Liver (tissue), 9 donors: Measurements from ENCODE around the gene NSG1. TPM values are rescaled to one million over a fixed set of nuclear protein-coding genes. Genes with fewer than 3 reads are reported as not detected.

Experiments used
- DNase-seq: peaks from one replicate; pipeline ENCODE4 v3.0.0-alpha.2; 2017; ENCODE audit warnings: low spot score
- H3K27ac ChIP-seq, 2 donors: one replicate each; pipeline ENCODE4 v1.7.0; 2013; ENCODE audit warnings: inconsistent platforms in 2 of 2, low read length in 2 of 2, control low read depth in 1 of 2, low read depth in 1 of 2, mild to moderate bottlenecking in 1 of 2
- H3K27me3 ChIP-seq, 4 donors: one replicate each; pipeline versions ENCODE4 v1.6.1 to v1.7.0; 2013; ENCODE audit warnings: low read length in 3 of 4, inconsistent platforms in 1 of 4, mild to moderate bottlenecking in 1 of 4, moderate library complexity in 1 of 4; ENCODE audit not compliant: control insufficient read depth in 4 of 4, insufficient read depth in 4 of 4
- H3K36me3 ChIP-seq, 4 donors: one replicate each; pipeline versions ENCODE4 v1.6.1 to v1.7.0; 2013; ENCODE audit warnings: low read length in 3 of 4, mild to moderate bottlenecking in 3 of 4, low read depth in 1 of 4, moderate library complexity in 1 of 4; ENCODE audit not compliant: control insufficient read depth in 4 of 4, insufficient read depth in 3 of 4
- H3K4me1 ChIP-seq, 4 donors: one replicate each; pipeline versions ENCODE4 v1.6.1 to v1.7.0; 2013; ENCODE audit warnings: low read length in 3 of 4, mild to moderate bottlenecking in 3 of 4, moderate library complexity in 1 of 4; ENCODE audit not compliant: control insufficient read depth in 4 of 4, insufficient read depth in 4 of 4
- H3K4me3 ChIP-seq, 3 donors: one replicate each; pipeline versions ENCODE4 v1.6.1 to v1.7.0; 2013; ENCODE audit warnings: low read length in 3 of 3, control low read depth in 1 of 3, low read depth in 1 of 3, mild to moderate bottlenecking in 1 of 3
- H3K9ac ChIP-seq, 2 donors: one replicate each; pipeline ENCODE4 v1.7.0; 2013; ENCODE audit warnings: low read length in 2 of 2, mild to moderate bottlenecking in 2 of 2, moderate library complexity in 2 of 2, control low read depth in 1 of 2, low read depth in 1 of 2
- H3K9me3 ChIP-seq, 4 donors: one replicate each; pipeline versions ENCODE4 v1.6.1 to v1.7.0; 2013; ENCODE audit warnings: low read length in 3 of 4; ENCODE audit not compliant: control insufficient read depth in 4 of 4
- FOXA1 ChIP-seq: IDR thresholded peaks from 2 replicates; pipeline ENCODE4 v1.6.1; 2016; ENCODE audit warnings: antibody characterized with exemption
- FOXA2 ChIP-seq: IDR thresholded peaks from 2 replicates; pipeline ENCODE4 v1.6.1; 2016; ENCODE audit warnings: antibody characterized with exemption
- HNF4A ChIP-seq, 2 donors: conservative IDR thresholded peaks; 2 replicates each; pipeline ENCODE4 v1.6.1; 2016; ENCODE audit warnings: antibody characterized with exemption in 2 of 2, mild to moderate bottlenecking in 2 of 2
- HNF4G ChIP-seq: IDR thresholded peaks from 2 replicates; pipeline ENCODE4 v1.6.1; 2016; ENCODE audit warnings: antibody characterized with exemption
- JUND ChIP-seq, 2 donors: IDR thresholded peaks; 2 replicates each; pipeline ENCODE4 v1.6.1; 2016; ENCODE audit warnings: antibody characterized with exemption in 2 of 2
- NR2F2 ChIP-seq: IDR thresholded peaks from 2 replicates; pipeline ENCODE4 v1.6.1; 2016; ENCODE audit warnings: antibody characterized with exemption
- RXRA ChIP-seq, 2 donors: IDR thresholded peaks; 2 replicates each; pipeline ENCODE4 v1.6.1; 2017 to 2018; ENCODE audit warnings: antibody characterized with exemption in 2 of 2, mild to moderate bottlenecking in 1 of 2
- SP1 ChIP-seq: IDR thresholded peaks from 2 replicates; pipeline ENCODE4 v1.6.1; 2018; ENCODE audit warnings: antibody characterized with exemption, mild to moderate bottlenecking
- YY1 ChIP-seq: IDR thresholded peaks from 2 replicates; pipeline ENCODE4 v1.6.1; 2016; ENCODE audit warnings: antibody characterized with exemption, mild to moderate bottlenecking
- WGBS: extraction: QIAGEN DNeasy Blood & Tissue Kit; methylation state at CpG from one replicate; pipeline ENCODE4 v1.1.7; 2013; 5-methylcytosine and 5-hydroxymethylcytosine counted together
- polyA plus RNA-seq, 2 donors: library from polyadenylated mRNA; stranded (reverse) in 1 of 2; unstranded in 1 of 2; fragments of 200-250 nt in 1 of 2; fragments of >200 nt in 1 of 2; fragmentation: Nextera tagmentation in 1 of 2; extraction: Ambion mirVana in 1 of 2; gene quantifications; one replicate each; pipeline versions ENCODE4 v1.2.1 to v1.2.3, GENCODE V29; 2013 to 2015
- total RNA-seq, 2 donors: library from RNA; depleted of rRNA; stranded (reverse); fragments of >200 nt; gene quantifications; one replicate each; pipeline ENCODE4 v1.2.3, GENCODE V29; 2014
- TF ChIP-seq, protein P1 (sequence below): IDR thresholded peaks from 2 replicates; pipeline ENCODE4 v1.6.1; 2016; ENCODE audit warnings: antibody characterized with exemption
- TF ChIP-seq, protein P2 (sequence below): IDR thresholded peaks from 2 replicates; pipeline ENCODE4 v1.6.1; 2016; ENCODE audit warnings: antibody characterized with exemption, mild to moderate bottlenecking
- TF ChIP-seq, protein P3 (sequence below): IDR thresholded peaks from 2 replicates; pipeline ENCODE4 v1.6.1; 2016; ENCODE audit warnings: antibody characterized with exemption
- TF ChIP-seq, protein P4 (sequence below): fragments of 150-350 bp; IDR thresholded peaks from 2 replicates; pipeline ENCODE4 v1.5.1; 2017; ENCODE audit warnings: improper control_type of control experiment, low read depth, low read length; ENCODE audit not compliant: missing input control
- donor health status: healthy.
- donor health status: healthy.
- donor health status: healthy.
- donor health status: healthy.
- donor health status: healthy.

The NSG1 gene
- total and polyA plus RNA-seq, 4 donors = under 0.01 to 0.33 (median 0.13) TPM

DNA sequence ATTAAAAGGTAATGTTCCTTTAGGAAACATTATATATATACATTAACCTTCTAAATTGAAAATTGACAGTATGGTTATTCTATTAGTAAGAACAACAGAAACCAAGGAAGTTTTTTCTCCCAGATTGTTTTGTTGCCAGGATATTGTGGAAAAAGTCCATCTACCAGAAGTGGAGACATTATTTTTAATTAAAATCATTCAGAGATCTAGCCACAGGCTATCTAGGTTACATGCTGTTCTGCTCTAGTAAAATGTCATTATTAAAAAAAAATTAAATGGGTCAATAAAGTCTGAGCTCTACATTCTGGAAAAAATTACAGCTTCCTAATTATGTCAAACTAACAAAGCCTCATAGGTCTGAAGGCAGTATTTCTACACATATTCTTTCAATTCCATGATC is 74.3 kb downstream of the NSG1 start:
- no peak overlapping the region for H3K4me3 ChIP-seq
- no peak overlapping the region for H3K27ac ChIP-seq
- H3K9me3 ChIP-seq = no peaks in the 10 kb centered on the region
- H3K4me1 ChIP-seq = peaks cover 4 to 20% (median 15%) of the 10 kb centered on the region in 4 donors
- TF ChIP-seq HNF4A (conservative IDR thresholded peaks at IDR 0.05) (no peak), JUND (IDR thresholded peaks at IDR 0.05) (no peak), YY1 (no peak), NR2F2 (no peak), FOXA2 (no peak), RXRA (IDR thresholded peaks at IDR 0.05) (no peak)
- TF ChIP-seq, protein P1, sequence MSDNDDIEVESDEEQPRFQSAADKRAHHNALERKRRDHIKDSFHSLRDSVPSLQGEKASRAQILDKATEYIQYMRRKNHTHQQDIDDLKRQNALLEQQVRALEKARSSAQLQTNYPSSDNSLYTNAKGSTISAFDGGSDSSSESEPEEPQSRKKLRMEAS = no peak
- TF ChIP-seq, protein P2, sequence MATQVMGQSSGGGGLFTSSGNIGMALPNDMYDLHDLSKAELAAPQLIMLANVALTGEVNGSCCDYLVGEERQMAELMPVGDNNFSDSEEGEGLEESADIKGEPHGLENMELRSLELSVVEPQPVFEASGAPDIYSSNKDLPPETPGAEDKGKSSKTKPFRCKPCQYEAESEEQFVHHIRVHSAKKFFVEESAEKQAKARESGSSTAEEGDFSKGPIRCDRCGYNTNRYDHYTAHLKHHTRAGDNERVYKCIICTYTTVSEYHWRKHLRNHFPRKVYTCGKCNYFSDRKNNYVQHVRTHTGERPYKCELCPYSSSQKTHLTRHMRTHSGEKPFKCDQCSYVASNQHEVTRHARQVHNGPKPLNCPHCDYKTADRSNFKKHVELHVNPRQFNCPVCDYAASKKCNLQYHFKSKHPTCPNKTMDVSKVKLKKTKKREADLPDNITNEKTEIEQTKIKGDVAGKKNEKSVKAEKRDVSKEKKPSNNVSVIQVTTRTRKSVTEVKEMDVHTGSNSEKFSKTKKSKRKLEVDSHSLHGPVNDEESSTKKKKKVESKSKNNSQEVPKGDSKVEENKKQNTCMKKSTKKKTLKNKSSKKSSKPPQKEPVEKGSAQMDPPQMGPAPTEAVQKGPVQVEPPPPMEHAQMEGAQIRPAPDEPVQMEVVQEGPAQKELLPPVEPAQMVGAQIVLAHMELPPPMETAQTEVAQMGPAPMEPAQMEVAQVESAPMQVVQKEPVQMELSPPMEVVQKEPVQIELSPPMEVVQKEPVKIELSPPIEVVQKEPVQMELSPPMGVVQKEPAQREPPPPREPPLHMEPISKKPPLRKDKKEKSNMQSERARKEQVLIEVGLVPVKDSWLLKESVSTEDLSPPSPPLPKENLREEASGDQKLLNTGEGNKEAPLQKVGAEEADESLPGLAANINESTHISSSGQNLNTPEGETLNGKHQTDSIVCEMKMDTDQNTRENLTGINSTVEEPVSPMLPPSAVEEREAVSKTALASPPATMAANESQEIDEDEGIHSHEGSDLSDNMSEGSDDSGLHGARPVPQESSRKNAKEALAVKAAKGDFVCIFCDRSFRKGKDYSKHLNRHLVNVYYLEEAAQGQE = no peak
- no peaks in the 10 kb centered on the region for H3K27me3 ChIP-seq
- no peak for DNase-seq
- H3K36me3 ChIP-seq = peaks cover 2 to 40% (median 27%) of the 10 kb centered on the region in 4 donors
- no peak overlapping the region for H3K9ac ChIP-seq

DNA sequence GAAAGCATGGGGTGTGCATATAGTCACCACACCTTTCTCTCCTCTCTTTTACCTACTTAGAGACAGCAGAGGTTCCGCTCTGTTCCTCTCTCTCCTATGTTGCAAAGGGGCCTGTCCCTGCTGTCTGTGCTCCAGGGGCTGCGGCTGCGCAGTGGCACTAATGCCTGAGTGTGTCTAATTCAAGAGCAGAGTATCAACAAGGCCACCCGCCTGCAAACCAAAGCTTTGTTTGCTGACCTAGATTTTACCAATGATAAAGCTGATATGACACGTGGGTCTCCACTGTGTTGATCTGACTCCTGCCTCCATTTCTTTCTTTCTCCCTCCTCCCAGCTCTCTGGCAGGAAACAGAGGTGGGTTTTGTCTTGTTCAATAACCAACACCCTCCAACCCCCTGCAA is 74.9 kb downstream of the NSG1 start:
- Histone ChIP-seq H3K9ac (no peak overlapping the region), H3K4me1 (peaks cover 4 to 20% (median 15%) of the 10 kb centered on the region in 4 donors), H3K36me3 (peaks cover 2 to 36% (median 20%) of the 10 kb centered on the region in 4 donors), H3K27ac (peak overlapping the region in 1 of 2 donors; percentile 48), H3K27me3 (no peaks in the 10 kb centered on the region), H3K4me3 (no peak overlapping the region), H3K9me3 (no peaks in the 10 kb centered on the region)
- peak; percentile 47 for DNase-seq
- WGBS = 40% methylated on average over 5 of the region's 5 CpGs
- TF ChIP-seq FOXA1 = peak; percentile 91
- peak in 1 of 2 donors; percentile 68 for TF ChIP-seq RXRA (IDR thresholded peaks at IDR 0.05)
- peak; percentile 58 for TF ChIP-seq YY1
- TF ChIP-seq HNF4G = no peak
- TF ChIP-seq, protein P1 = peak; percentile 4
- peak; percentile 17 to 58 for TF ChIP-seq HNF4A (conservative IDR thresholded peaks at IDR 0.05)
- TF ChIP-seq, protein P3, sequence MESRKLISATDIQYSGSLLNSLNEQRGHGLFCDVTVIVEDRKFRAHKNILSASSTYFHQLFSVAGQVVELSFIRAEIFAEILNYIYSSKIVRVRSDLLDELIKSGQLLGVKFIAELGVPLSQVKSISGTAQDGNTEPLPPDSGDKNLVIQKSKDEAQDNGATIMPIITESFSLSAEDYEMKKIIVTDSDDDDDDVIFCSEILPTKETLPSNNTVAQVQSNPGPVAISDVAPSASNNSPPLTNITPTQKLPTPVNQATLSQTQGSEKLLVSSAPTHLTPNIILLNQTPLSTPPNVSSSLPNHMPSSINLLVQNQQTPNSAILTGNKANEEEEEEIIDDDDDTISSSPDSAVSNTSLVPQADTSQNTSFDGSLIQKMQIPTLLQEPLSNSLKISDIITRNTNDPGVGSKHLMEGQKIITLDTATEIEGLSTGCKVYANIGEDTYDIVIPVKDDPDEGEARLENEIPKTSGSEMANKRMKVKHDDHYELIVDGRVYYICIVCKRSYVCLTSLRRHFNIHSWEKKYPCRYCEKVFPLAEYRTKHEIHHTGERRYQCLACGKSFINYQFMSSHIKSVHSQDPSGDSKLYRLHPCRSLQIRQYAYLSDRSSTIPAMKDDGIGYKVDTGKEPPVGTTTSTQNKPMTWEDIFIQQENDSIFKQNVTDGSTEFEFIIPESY = peak; percentile 40
- TF ChIP-seq, protein P2 = peak; percentile 35
- peak; percentile 92 for TF ChIP-seq FOXA2
- TF ChIP-seq SP1 = peak; percentile 35
- TF ChIP-seq, protein P4, sequence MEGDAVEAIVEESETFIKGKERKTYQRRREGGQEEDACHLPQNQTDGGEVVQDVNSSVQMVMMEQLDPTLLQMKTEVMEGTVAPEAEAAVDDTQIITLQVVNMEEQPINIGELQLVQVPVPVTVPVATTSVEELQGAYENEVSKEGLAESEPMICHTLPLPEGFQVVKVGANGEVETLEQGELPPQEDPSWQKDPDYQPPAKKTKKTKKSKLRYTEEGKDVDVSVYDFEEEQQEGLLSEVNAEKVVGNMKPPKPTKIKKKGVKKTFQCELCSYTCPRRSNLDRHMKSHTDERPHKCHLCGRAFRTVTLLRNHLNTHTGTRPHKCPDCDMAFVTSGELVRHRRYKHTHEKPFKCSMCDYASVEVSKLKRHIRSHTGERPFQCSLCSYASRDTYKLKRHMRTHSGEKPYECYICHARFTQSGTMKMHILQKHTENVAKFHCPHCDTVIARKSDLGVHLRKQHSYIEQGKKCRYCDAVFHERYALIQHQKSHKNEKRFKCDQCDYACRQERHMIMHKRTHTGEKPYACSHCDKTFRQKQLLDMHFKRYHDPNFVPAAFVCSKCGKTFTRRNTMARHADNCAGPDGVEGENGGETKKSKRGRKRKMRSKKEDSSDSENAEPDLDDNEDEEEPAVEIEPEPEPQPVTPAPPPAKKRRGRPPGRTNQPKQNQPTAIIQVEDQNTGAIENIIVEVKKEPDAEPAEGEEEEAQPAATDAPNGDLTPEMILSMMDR = no peak
